Cerebellar cortex (tissue), 1 donor: ENCODE results near the gene NKD1.

Source experiments
- DNase-seq: peaks from one replicate; pipeline ENCODE4 v3.0.0-alpha.2; 2015; ENCODE audit warnings: low spot score

NKD1 gene

GRCh38 chr16:50538411-50539052 is 9.7 kb upstream of the NKD1 start:
- DNase-seq = no peak

GRCh38 chr16:50539053-50539695 is 9.0 kb upstream of the NKD1 start:
- no peak for DNase-seq

GRCh38 chr16:50539822-50540710 is 8.1 kb upstream of the NKD1 start:
- peak; percentile 41 for DNase-seq

- DNase-seq = no peak
These were observed 7.5 kb upstream of the NKD1 start for GRCh38 chr16:50540711-50541007.

- DNase-seq = no peak
These were observed 5.5 kb upstream of the NKD1 start for GRCh38 chr16:50542703-50543102.

GRCh38 chr16:50546125-50546524 is 2.1 kb upstream of the NKD1 start:
- DNase-seq = no peak

GRCh38 chr16:50547340-50548124 is 664 bp upstream of the NKD1 start:
- DNase-seq = peak; percentile 31

- no peak for DNase-seq
These were observed 839 bp downstream of the NKD1 start for GRCh38 chr16:50548909-50549560.

GRCh38 chr16:50549561-50549915 is 1.3 kb downstream of the NKD1 start:
- DNase-seq = no peak

GRCh38 chr16:50550035-50550434 is 1.8 kb downstream of the NKD1 start:
- DNase-seq = peak; percentile 5

GRCh38 chr16:50550866-50551641 is 2.9 kb downstream of the NKD1 start:
- no peak for DNase-seq

GRCh38 chr16:50552476-50553101 is 4.4 kb downstream of the NKD1 start:
- DNase-seq = no peak

GRCh38 chr16:50553182-50553710 is 5.0 kb downstream of the NKD1 start:
- no peak for DNase-seq

GRCh38 chr16:50553731-50554360 is 5.7 kb downstream of the NKD1 start:
- DNase-seq = no peak

- DNase-seq = no peak
These were observed 7.2 kb downstream of the NKD1 start for GRCh38 chr16:50555269-50555875.

- no peak for DNase-seq
These were observed 7.9 kb downstream of the NKD1 start for GRCh38 chr16:50555952-50556673.

- DNase-seq = no peak
These were observed 8.8 kb downstream of the NKD1 start for GRCh38 chr16:50557046-50557445.

- no peak for DNase-seq
These were observed 10.7 kb downstream of the NKD1 start for GRCh38 chr16:50558913-50559312.

GRCh38 chr16:50559342-50559741 is 11.1 kb downstream of the NKD1 start:
- no peak for DNase-seq
